HG03196 (cell line): Measurements from ENCODE around the gene SIRT5.

ENCODE experiments used
- ATAC-seq: cut with Tn5 transposase; IDR thresholded peaks from one replicate; pipeline ENCODE4 v1.9.1; 2021; ENCODE audit not compliant: unreplicated experiment

SIRT5 gene

GRCh38 chr6:13586603-13587542 lies 12.5 kb downstream of the SIRT5 start:
- no peak for ATAC-seq

- ATAC-seq, result no peak
Observed at GRCh38 chr6:13589801-13590200, 15.4 kb downstream of the SIRT5 start.

- ATAC-seq, result no peak
Observed at GRCh38 chr6:13590574-13591153, 16.3 kb downstream of the SIRT5 start.

GRCh38 chr6:13591205-13591921 lies 17.0 kb downstream of the SIRT5 start:
- no peak for ATAC-seq

GRCh38 chr6:13593103-13593502 lies 18.7 kb downstream of the SIRT5 start:
- ATAC-seq, result no peak

- no peak for ATAC-seq
Observed at GRCh38 chr6:13593720-13594119, 19.3 kb downstream of the SIRT5 start.

- no peak for ATAC-seq
Observed at GRCh38 chr6:13597073-13597472, 22.7 kb downstream of the SIRT5 start.

- no peak for ATAC-seq
Observed at GRCh38 chr6:13600036-13600435, 25.6 kb downstream of the SIRT5 start.

GRCh38 chr6:13604135-13604534 lies 29.7 kb downstream of the SIRT5 start:
- no peak for ATAC-seq

- no peak for ATAC-seq
Observed at GRCh38 chr6:13604546-13605416, 30.4 kb downstream of the SIRT5 start.

- no peak for ATAC-seq
Observed at GRCh38 chr6:13605634-13606033, 31.2 kb downstream of the SIRT5 start.

- ATAC-seq, result no peak
Observed at GRCh38 chr6:13611715-13612114, 37.3 kb downstream of the SIRT5 start.

- no peak for ATAC-seq
Observed at GRCh38 chr6:13613029-13613594, 38.7 kb downstream of the SIRT5 start.

- ATAC-seq, result peak; percentile 26
Observed at GRCh38 chr6:13614126-13614925, 39.9 kb downstream of the SIRT5 start.

GRCh38 chr6:13614926-13615791 lies 40.8 kb downstream of the SIRT5 start, which contains the start of gene NOL7:
Gene NOL7, plus strand, starts transcription at chr6:13615335. Its CDS starts 24 bp downstream, at chr6:13615359.
- ATAC-seq, result peak; percentile 91

GRCh38 chr6:13615792-13616120 lies 41.4 kb downstream of the SIRT5 start:
- no peak for ATAC-seq

- no peak for ATAC-seq
Observed at GRCh38 chr6:13617066-13617465, 42.7 kb downstream of the SIRT5 start.

- ATAC-seq, result no peak
Observed at GRCh38 chr6:13624871-13625288, 50.5 kb downstream of the SIRT5 start.
